GM12892 (cell line): Measurements from ENCODE around the gene CHST6.
"Not testable (repeated sequence)": the region's sequence is repeated elsewhere in the genome, so short reads cannot be mapped to it uniquely, and the experiment has no call there.

Experiments used
- DNase-seq: peaks from one replicate; pipeline ENCODE4 v3.0.0; 2011; ENCODE audit not compliant: insufficient read length
- FAIRE-seq: peaks from 2 replicates; lab custom pipeline; 2011; peaks lifted over from hg19 to GRCh38; lab: Jason Lieb, UNC
- POLR2A ChIP-seq: IDR thresholded peaks from 2 replicates; pipeline ENCODE4 v1.6.1; 2011; ENCODE audit warnings: low read depth, low read length, control low read depth
- POLR2AphosphoS5 ChIP-seq: IDR thresholded peaks from 2 replicates; pipeline ENCODE4 v1.6.1; 2011; ENCODE audit warnings: low read depth, low read length, control low read depth
- TAF1 ChIP-seq: IDR thresholded peaks from 2 replicates; pipeline ENCODE4 v1.6.1; 2011; ENCODE audit warnings: low read depth, mild to moderate bottlenecking, control low read depth, low read length, borderline replicate concordance

Gene CHST6

DNA sequence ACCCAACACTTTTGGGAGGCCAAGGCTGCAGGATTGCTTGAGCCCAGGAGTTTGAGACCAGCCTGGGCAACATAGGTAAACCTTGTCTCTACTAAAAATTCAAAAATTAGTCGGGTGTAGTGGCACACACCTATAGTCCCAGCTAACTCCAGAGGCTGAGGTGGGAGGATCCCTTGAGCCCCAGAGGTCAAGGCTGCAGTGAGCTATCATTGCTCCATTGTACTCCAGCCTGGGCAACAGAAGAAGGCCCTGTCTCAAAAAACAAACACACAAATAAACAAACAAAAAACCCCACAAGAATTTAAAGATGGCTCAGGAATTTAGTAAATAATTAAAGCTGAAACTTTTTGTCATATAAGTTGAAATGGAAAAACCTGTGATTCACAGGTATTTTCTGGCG is 28.5 kb downstream of the CHST6 start:
- FAIRE-seq, result no peak
- no peak for TF ChIP-seq TAF1
- no peak for TF ChIP-seq POLR2A
- no peak for TF ChIP-seq POLR2AphosphoS5
- no peak for DNase-seq

DNA sequence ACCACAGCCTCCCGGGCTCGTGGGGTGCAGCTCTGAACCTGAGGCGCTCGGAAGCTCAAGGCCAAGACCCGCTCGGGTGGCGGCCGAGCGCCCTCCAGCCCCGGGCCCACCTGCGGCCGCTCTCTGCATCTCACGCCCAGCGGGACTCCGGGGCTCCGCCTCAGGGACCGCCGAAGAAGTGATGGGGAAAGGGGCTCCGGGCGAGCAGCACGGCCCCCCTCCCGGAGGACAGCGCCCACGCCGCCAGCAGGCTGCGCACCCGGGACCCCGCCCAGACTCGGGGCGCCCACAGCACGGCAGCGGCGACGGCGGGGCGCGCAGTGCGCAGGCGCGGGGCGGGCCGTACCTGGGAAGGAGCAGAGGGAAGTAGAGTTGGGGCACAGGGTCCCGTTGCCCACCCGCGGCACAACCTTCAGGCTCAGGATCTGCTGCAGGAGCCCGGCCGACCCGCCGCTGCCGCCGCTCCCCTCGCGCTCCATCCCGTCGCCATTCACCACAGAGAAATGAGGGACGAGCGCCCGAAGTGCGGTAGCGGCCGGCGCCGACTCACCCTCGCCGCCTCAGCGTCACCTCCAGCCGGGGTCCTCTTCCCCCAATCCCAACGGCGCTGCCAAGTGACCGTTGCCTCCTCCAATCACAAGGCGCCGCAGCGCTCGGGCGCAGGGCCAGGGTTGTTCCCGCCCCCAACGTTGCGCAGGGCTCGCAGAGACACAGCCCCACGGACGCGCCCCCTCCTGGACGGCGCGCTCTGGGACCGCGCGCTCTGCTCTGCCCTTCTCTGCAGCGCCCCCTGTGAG is 30.9 kb downstream of the CHST6 start, which contains the start of gene TMEM170A:
TMEM170A (minus strand) TSS at position 568 of the 797 bp plus-strand sequence; CDS start at position 479, 89 bp downstream.
- DNase-seq (peak; percentile 91), FAIRE-seq (peak; percentile 96)
- TF ChIP-seq POLR2AphosphoS5 (peak; percentile 92), TAF1 (0 out of 2 replicates have a peak, but pooled peaks have one; percentile 44), POLR2A (peak; percentile 96)

DNA sequence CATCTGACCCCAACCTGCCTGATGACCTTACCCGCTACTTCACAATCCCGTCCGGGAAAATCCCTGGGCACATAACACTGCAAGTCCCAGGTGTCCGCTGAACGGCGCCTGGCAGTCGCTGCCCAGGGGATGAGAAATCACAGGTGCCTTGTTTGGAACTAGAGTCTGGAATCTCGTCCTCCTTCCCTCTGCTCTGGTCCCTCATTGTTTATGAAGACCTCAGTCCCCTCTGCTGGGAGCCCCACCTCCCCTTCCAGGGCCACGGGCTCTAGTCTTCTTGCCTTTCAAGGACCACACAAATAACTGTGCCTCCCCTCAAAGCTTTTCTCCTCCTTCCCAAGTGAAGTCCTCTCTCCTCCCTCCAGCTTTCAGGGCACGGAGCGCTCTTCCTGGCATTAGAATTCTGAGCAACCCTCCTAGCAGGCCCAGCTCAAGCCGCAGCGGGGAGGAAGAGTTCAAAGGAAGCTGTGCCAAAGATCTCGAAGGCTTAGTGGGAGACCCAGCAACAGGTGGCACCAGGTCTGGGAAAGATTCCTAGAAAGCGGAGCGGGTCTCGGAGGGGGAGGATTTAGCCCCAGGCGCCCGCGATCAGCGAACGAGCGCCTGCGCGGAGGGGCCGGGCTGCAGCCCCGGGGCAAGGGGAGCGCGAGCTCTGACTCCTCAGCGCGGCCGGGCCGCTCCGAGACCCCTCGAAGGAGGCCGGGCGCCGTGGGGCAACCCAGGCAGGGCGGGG is 31.7 kb downstream of the CHST6 start:
- FAIRE-seq, result peak; percentile 89

DNA sequence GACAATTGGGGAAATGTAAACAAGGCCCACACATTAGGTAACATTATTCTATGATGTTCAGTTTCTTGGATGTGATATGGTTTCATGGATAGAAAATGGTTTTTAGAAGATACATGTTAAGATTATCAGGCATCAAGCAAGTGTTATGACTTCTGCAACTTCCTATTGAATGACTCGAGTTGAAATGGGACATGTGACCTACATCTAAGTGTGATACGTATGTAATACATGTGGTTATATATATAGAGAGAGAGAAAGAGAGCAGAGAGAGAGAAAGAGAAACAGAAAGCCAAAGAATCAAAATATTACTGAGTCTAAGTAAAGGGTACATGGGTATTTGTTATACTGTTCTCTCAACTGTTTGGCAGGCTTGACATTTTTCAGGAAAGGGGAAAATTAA is 32.4 kb downstream of the CHST6 start:
- TF ChIP-seq POLR2AphosphoS5 (no peak), TAF1 (no peak), POLR2A (no peak)
- DNase-seq (no peak), FAIRE-seq (peak; percentile 76)

More for the DNA sequence above, 31.7 kb downstream of the CHST6 start:
- not testable (repeated sequence) for DNase-seq

DNA sequence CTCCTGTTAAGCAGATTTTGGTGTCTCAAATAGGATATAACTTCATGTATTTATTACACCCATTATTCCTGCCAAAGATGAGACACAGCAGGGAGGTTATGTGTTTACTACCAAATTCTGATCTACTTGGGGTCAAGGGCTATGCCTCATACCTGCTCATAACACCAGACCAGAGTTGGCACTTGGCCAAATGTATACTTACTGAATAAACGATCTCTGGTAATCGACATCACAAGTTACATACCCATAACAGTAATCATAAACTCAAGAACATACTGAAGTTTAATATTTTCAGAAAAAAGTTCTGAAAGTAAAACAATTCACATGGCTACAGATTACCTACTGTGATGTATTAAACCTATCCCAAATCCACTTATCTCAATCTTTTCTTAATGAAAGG is 33.7 kb downstream of the CHST6 start:
- DNase-seq (no peak), FAIRE-seq (no peak)
- TF ChIP-seq POLR2A (no peak), POLR2AphosphoS5 (no peak), TAF1 (no peak)

DNA sequence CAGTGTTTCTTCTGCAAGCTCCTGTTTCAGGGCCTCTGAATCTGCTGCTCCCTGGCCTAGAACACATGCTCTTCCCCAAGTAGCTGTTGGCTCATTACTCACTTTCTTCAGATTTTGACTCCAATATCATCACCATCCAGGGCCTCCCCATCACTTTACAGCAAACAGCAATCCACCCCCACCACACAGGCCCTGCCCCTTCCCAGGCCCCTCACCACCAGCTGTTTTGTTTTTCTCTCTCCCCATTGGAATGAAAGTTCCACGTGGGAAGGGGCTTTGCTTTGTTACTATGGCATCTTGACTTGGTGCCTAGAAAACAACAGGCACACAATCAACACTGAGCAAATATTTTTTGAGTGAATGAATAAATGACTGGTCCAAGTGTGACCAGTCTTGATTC is 34.8 kb downstream of the CHST6 start:
- no peak for FAIRE-seq
- TF ChIP-seq POLR2AphosphoS5 (no peak), TAF1 (no peak), POLR2A (no peak)
- DNase-seq, result no peak

DNA sequence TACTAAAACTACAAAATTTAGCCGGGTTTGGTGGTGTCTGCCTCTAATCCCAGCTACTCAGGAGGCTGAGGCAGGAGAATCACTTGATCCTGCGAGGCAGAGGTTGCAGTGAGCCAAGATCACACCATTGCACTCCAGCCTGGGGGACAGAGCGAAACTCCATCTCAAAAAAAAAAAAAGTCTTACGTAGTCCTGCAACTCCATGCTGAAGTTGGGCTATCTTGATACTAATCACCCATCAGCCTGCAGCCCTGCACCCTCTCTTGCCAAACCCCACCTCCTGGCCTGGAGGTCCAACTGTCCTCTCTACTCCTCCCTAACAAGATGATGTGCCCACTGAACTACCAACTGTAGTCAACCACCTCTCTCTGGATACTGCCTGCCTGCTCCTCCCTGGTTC is 35.5 kb downstream of the CHST6 start:
- DNase-seq (no peak), FAIRE-seq (no peak)
- TF ChIP-seq POLR2A (no peak), POLR2AphosphoS5 (no peak), TAF1 (no peak)

DNA sequence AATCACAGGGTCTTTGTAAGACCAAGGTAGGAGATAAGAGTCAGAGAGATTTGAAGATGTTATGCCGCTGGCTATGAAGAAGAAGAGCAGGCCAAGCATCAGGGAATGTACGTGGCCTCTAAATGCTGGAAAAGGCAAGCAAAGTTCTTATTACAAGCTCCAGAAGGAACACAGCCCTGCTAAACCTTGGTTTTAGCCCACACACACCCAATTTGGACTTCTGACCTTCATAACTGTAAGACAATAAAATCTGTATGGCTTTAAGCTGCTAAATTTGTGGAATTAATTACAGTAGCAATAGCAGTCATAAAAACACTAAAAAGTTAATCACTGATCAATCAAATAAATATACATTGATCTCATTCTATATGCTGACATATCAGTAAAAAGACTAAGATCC is 36.8 kb downstream of the CHST6 start:
- no peak for DNase-seq
- no peak for TF ChIP-seq POLR2A
- no peak for TF ChIP-seq POLR2AphosphoS5
- FAIRE-seq, result no peak

DNA sequence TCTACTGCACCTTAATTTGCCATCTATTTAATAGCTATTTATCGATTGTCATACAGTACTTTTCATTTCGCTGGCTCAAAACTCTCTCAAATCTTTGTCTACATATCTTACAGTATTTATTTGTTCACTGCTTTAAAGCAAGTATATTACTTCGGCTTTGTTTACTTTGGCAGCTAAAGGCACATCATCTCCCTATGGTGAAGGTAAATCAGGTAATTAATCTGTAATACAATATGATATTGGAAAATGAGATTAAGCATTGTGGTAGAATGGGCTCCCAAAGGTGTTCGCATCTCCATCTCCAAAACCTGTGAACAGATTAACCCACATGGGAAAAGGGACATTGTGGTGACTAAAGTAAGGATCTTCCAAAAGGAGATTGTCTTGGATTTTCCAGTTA is 37.2 kb downstream of the CHST6 start:
- no peak for DNase-seq
- TF ChIP-seq POLR2A, result no peak
- no peak for TF ChIP-seq POLR2AphosphoS5
- TF ChIP-seq TAF1, result no peak
- no peak for FAIRE-seq

DNA sequence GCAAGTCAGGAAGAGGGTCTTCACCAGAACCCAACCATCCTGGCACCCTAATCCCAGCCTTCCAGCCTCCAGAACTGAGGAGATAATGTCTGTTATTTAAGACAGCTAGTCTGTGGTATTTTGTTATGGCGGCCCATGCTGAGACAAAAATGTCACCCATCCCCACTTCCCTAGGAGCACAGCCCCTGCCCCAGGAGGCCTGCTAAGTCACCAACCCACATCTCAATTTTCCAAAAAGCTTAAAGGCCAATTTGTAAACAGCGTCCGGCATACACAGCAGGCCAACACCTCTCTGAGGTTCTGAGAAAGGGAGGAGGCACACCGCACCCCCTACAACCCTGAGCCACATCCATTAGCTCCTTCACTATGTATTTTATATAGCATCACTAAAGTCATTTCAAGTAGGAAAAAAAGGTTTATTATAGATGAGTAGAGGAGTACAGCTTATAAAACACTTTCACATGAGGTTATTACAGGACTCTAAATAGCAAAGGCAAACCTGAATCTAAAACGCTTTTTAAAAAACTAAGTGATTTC is 37.7 kb downstream of the CHST6 start:
- TF ChIP-seq POLR2A (no peak), TAF1 (no peak)
- FAIRE-seq, result no peak

DNA sequence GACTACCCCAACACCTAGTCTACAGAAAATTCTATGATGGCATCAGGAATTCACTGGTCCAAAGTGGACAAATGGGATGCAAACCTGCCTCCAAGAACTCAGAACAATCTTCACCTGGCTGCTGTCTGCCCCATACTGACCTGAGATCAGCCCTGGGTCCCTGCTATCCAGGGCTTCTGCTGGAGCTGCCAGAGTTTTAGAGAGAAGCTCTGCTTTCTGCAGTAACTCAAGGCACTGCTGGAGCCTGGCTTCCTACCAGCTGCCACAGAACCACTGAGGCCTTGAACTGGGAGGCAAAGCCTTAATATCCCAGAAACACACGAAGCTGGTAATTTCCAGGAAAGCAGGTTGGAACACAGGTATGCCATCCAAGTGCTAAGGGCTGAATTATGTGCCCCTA is 38.3 kb downstream of the CHST6 start:
- no peak for FAIRE-seq
- TF ChIP-seq TAF1 (no peak), POLR2A (no peak), POLR2AphosphoS5 (no peak)
- DNase-seq, result no peak

More for the DNA sequence above, 37.7 kb downstream of the CHST6 start:
- DNase-seq, result no peak

DNA sequence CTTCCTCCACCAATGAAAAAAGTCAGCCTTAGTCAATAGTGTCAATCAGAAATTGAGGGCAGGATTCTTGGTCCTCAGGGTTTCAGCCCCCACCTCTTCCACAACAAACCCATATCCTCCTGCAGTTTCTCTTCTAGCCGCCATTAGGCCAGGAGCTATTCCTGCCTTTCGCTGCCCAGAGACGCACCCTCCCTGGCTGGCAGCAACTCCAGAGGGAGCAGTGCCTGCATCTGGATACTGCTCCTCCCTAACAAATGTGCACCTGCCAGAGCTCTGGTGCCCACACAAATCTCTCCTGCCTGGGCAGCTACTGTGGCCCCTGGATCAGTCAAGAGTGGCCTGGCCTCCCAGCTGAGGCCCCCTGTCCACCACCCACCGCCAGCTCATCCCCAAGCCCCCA is 38.8 kb downstream of the CHST6 start:
- DNase-seq, result not testable (repeated sequence)

DNA sequence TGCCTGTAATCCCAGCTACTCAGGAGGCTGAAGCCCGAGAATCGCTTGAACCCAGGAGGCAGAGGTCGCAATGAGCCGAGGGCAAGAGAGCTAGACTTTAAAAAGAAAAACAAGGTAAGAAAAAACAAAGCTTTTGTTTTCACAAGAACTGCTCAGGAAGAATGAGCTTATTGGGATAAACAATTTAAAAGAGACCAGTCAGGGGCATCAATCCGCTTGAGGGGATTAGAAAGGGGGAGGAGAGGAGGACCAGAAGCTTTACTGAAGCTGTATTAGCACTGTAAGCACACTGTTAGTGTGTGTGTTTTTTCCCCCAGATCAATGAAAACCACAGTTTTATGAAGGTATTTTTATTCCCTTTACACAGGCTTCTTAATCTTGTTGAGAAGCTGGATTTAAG is 39.6 kb downstream of the CHST6 start:
- no peak for DNase-seq
- no peak for FAIRE-seq
- TF ChIP-seq TAF1 (no peak), POLR2AphosphoS5 (no peak), POLR2A (no peak)

More for the DNA sequence above, 38.8 kb downstream of the CHST6 start:
- FAIRE-seq, result not testable (repeated sequence)
